Adrenal gland (tissue), 12 donors: ENCODE measurements around the gene ADAMTSL1. TPM values are rescaled to one million over a fixed set of nuclear protein-coding genes. Genes with fewer than 3 reads are reported as not detected.

Experiments used
- DNase-seq, 7 donors: peaks; one replicate each; pipeline ENCODE4 v3.0.0-alpha.2; 2019 to 2020
- H3K27ac ChIP-seq, 5 donors: fragments of 200-600 bp; sonication (generic) in 4 of 5; 1 replicate in 3 of 5; 2 replicates in 2 of 5; pipeline versions ENCODE4 v1.5.1 to v1.8.0; 2016 to 2020; ENCODE audit warnings: mild to moderate bottlenecking in 1 of 5
- H3K27me3 ChIP-seq: fragments of 200-600 bp; 2 replicates; pipeline ENCODE4 v1.8.0; 2021
- H3K36me3 ChIP-seq, 2 donors: fragments of 200-600 bp; replicated peaks in 1 of 2; 1 replicate in 1 of 2; 2 replicates in 1 of 2; pipeline versions ENCODE4 v1.5.1 to v1.8.0; 2018 to 2022
- H3K4me1 ChIP-seq, 2 donors: fragments of 200-600 bp; replicated peaks in 1 of 2; 1 replicate in 1 of 2; 2 replicates in 1 of 2; pipeline versions ENCODE4 v1.5.1 to v1.8.0; 2018 to 2021
- H3K4me3 ChIP-seq, 4 donors: fragments of 200-600 bp; sonication (generic) in 3 of 4; one replicate each; pipeline ENCODE4 v1.5.1; 2016 to 2018
- H3K9me3 ChIP-seq, 3 donors: fragments of 200-600 bp; sonication (generic) in 1 of 3; replicated peaks in 1 of 3; 1 replicate in 2 of 3; 2 replicates in 1 of 3; pipeline versions ENCODE4 v1.5.1 to v1.8.0; 2016 to 2021
- POLR2A ChIP-seq, 2 donors: fragments of 450-650 bp; IDR thresholded peaks; one replicate each; pipeline ENCODE4 v1.6.1; 2017; ENCODE audit warnings: antibody characterized with exemption in 2 of 2, mild to moderate bottlenecking in 2 of 2, moderate library complexity in 1 of 2
- WGBS, 4 donors: extraction: QIAGEN DNeasy Blood & Tissue Kit in 2 of 4; methylation state at CpG; one replicate each; pipeline versions ENCODE4 v1.1.5 to v1.1.7; 2013 to 2017; 5-methylcytosine and 5-hydroxymethylcytosine counted together
- intact Hi-C, 2 donors: fragments of 100-400 bp; cut with DNase I; formaldehyde crosslinking; loops; one replicate each; pipeline versions ENCODE4 v1.14.1 to v1.15.0; 2022 to 2023
- polyA plus RNA-seq, 3 donors: library from polyadenylated mRNA; stranded (reverse); fragments of 200-250 nt in 2 of 3; fragments of 350-450 nt in 1 of 3; fragmentation: Illumina TruSeq in 1 of 3; extraction: RNeasy Lipid Tissue Mini Kit (QIAGEN cat#74804) in 1 of 3; gene quantifications; one replicate each; pipeline ENCODE4 v1.2.3, GENCODE V29; 2013 to 2014
- total RNA-seq, 9 donors: library from RNA; depleted of rRNA in 4 of 9; stranded (reverse); fragments of >200 nt in 4 of 9; fragments of 120-200 nt in 1 of 9; fragmentation: NEBNext Ultra II Directional in 1 of 9; extraction: Animal tissue kit (Norgen Biotek cat#: 25700) in 1 of 9; gene quantifications; one replicate each; pipeline versions ENCODE4 v1.1.0 to v1.2.4, GENCODE V29; 2013 to 2023
- TF ChIP-seq, protein P1 (sequence below), 6 experiments: fragments of 450-650 bp in 4 of 6; fragments of 200-600 bp in 2 of 6; sonication (generic) in 1 of 6; IDR thresholded peaks; 1 replicate in 5 of 6; 2 replicates in 1 of 6; pipeline versions ENCODE4 v1.5.1 to v1.8.0; 2016 to 2021; ENCODE audit warnings: antibody characterized with exemption in 6 of 6, mild to moderate bottlenecking in 2 of 6, moderate library complexity in 1 of 6
- donor health status: healthy with polysubstance abuse.
- donor health status: Bipolar disorder and iron deficiency.
- donor health status: DM: yes; HTN: yes; CAD: no.
- donor health status: DM: no; HTN: no; CAD: no.
- donor health status: DM: no; HTN: no; CAD: no.
- donor health status: DM: yes; HTN: yes; CAD: no.

ADAMTSL1 gene
- total and polyA plus RNA-seq, 12 donors, result 4.9 to 38.1 (median 20.6) TPM

- intact Hi-C loops, result no loop called here
- no peaks in the 10 kb centered on the region for H3K27me3 ChIP-seq
- H3K4me1 ChIP-seq, result peaks cover 0 to 7% of the 10 kb centered on the region in 2 donors
- 67 to 95% (median 82%) methylated on average over 1 of the region's 1 CpG for WGBS, 4 donors
- H3K9me3 ChIP-seq, result no peaks in the 10 kb centered on the region
- H3K4me3 ChIP-seq, result no peak overlapping the region
- no peaks in the 10 kb centered on the region for H3K36me3 ChIP-seq
- H3K27ac ChIP-seq, result no peak overlapping the region
- TF ChIP-seq POLR2A (IDR thresholded peaks at IDR 0.05), result no peak
- TF ChIP-seq, protein P1, sequence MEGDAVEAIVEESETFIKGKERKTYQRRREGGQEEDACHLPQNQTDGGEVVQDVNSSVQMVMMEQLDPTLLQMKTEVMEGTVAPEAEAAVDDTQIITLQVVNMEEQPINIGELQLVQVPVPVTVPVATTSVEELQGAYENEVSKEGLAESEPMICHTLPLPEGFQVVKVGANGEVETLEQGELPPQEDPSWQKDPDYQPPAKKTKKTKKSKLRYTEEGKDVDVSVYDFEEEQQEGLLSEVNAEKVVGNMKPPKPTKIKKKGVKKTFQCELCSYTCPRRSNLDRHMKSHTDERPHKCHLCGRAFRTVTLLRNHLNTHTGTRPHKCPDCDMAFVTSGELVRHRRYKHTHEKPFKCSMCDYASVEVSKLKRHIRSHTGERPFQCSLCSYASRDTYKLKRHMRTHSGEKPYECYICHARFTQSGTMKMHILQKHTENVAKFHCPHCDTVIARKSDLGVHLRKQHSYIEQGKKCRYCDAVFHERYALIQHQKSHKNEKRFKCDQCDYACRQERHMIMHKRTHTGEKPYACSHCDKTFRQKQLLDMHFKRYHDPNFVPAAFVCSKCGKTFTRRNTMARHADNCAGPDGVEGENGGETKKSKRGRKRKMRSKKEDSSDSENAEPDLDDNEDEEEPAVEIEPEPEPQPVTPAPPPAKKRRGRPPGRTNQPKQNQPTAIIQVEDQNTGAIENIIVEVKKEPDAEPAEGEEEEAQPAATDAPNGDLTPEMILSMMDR (IDR thresholded peaks at IDR 0.05), result no peak
- DNase-seq, result no peak
Observed at GRCh38 chr9:18629136-18629535, 155.2 kb downstream of the ADAMTSL1 start.

- 58 to 78% (median 67%) methylated on average over 5 of the region's 5 CpGs for WGBS, 4 donors
- TF ChIP-seq, protein P1 (IDR thresholded peaks at IDR 0.05), result no peak
- TF ChIP-seq POLR2A (IDR thresholded peaks at IDR 0.05), result no peak
- intact Hi-C loops, result no loop called here
- peaks cover 0 to 7% of the 10 kb centered on the region in 2 donors for H3K4me1 ChIP-seq
- H3K27ac ChIP-seq, result peak overlapping the region in 2 of 5 donors; percentile 56 to 67
- no peak overlapping the region for H3K4me3 ChIP-seq
- no peaks in the 10 kb centered on the region for H3K9me3 ChIP-seq
- no peaks in the 10 kb centered on the region for H3K27me3 ChIP-seq
- DNase-seq, result peak in 6 of 7 donors; percentile 33 to 66 (median 54)
- H3K36me3 ChIP-seq, result no peaks in the 10 kb centered on the region
Observed at GRCh38 chr9:18632632-18633403, 158.9 kb downstream of the ADAMTSL1 start.

DNA sequence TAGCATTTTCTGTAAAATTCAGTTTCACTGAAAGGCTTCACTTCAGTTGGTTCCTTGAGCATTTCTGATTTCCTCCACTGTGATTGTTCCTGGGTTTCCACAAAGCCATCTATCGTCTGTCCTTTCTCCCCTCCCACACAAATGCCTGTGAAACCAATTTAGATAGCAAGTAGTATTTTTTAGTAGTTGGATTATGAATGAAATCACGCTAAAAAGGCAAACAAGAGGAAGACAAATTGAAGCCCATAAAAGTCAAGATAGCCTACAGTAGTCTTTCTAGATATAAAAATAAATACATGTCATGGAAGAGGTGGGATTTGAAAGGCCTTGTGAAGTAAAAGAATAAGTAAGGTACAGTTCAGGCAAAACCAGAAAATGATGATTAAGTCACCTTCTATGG, 162.8 kb downstream of the ADAMTSL1 start:
- TF ChIP-seq POLR2A (IDR thresholded peaks at IDR 0.05), result no peak
- TF ChIP-seq, protein P1 (IDR thresholded peaks at IDR 0.05), result no peak
- Histone ChIP-seq H3K9me3 (no peaks in the 10 kb centered on the region), H3K27ac (no peak overlapping the region), H3K36me3 (no peaks in the 10 kb centered on the region), H3K27me3 (no peaks in the 10 kb centered on the region), H3K4me1 (peaks cover 0 to 7% of the 10 kb centered on the region in 2 donors), H3K4me3 (no peak overlapping the region)
- no peak for DNase-seq
- WGBS, 4 donors, result 57 to 67% (median 59%) methylated on average over 2 of the region's 2 CpGs
- intact Hi-C loops, result no loop called here

- Histone ChIP-seq H3K4me1 (no peaks in the 10 kb centered on the region), H3K9me3 (no peaks in the 10 kb centered on the region), H3K4me3 (no peak overlapping the region), H3K27me3 (no peaks in the 10 kb centered on the region), H3K27ac (no peak overlapping the region), H3K36me3 (no peaks in the 10 kb centered on the region)
- TF ChIP-seq, protein P1 (IDR thresholded peaks at IDR 0.05), result no peak
- no peak for TF ChIP-seq POLR2A (IDR thresholded peaks at IDR 0.05)
- WGBS, 4 donors, result 82 to 84% (median 83%) methylated on average over 7 of the region's 7 CpGs
- intact Hi-C loops, result no loop called here
- no peak for DNase-seq
Observed at GRCh38 chr9:18638371-18639249, 164.7 kb downstream of the ADAMTSL1 start.
